ENCODE data around the gene CCDC69. TPM values are rescaled to one million over a fixed set of nuclear protein-coding genes. Genes with fewer than 3 reads are reported as not detected.

Gene CCDC69, protein sequence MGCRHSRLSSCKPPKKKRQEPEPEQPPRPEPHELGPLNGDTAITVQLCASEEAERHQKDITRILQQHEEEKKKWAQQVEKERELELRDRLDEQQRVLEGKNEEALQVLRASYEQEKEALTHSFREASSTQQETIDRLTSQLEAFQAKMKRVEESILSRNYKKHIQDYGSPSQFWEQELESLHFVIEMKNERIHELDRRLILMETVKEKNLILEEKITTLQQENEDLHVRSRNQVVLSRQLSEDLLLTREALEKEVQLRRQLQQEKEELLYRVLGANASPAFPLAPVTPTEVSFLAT
- total RNA-seq (2014; rRNA removed; shearing (Covaris generic)) = 111 and 123 TPM in 2 replicates
- 118 and 119 TPM in 2 replicates for total RNA-seq (2022)
- Bru-seq, nascent RNA = percentile 89 among the genes with signal in this experiment
- BruChase-seq, experiment 1, labeled RNA remaining after a 6-hour chase = percentile 93 among the genes with signal in this experiment
- BruChase-seq, experiment 2, labeled RNA remaining after a 2-hour chase = percentile 88 among the genes with signal in this experiment
- long read RNA-seq, transcript CCDC69-201 (9 exons, 3,451 nt) = major isoform, 154 of 227 reads
- long read RNA-seq, partial matches to known transcripts = 9 of 227 reads
- long read RNA-seq, other reads (novel, unspliced or antisense) = 62 of 227 reads

GRCh38 chr5:151223447-151224264 lies at the start of gene CCDC69:
Gene CCDC69 (minus strand): TSS chr5:151224092. CDS start chr5:151223970, 122 bp downstream.
- peaks cover 35% of the 10 kb centered on the region; the same call in 1 of the 2 replicates for H3K36me3 ChIP-seq (ENCODE audit: insufficient read depth, low read length)
- BruUV-seq (replicated peaks) = TSS peak; percentile 26
- H3K27ac ChIP-seq (ENCODE audit: low read depth, low read length, poor library complexity, severe bottlenecking) = peak within 1 kb of the TSS; percentile 98
- no peaks in the 10 kb centered on the region for H3K9me3 ChIP-seq (ENCODE audit: low read length)
- peak within 1 kb of the TSS; percentile 4; the same call in 1 of the 2 replicates for H2AFZ ChIP-seq (ENCODE audit: low read length)
- H4K20me1 ChIP-seq (ENCODE audit: insufficient read depth, low read length) = peaks cover 5% of the 10 kb centered on the region; the same call in 1 of the 2 replicates
- H3K79me2 ChIP-seq (ENCODE audit: insufficient read depth, low read depth, low read length) = peaks cover 54% of the 10 kb centered on the region
- peak within 1 kb of the TSS; percentile 84 for H3K4me3 ChIP-seq (ENCODE audit: low read depth, low read length, poor library complexity, severe bottlenecking)
- POLR2A ChIA-PET = interaction anchor here (0.7 to 15.6 kb wide), 10 partner anchors 9 to 1616 kb away, joined by 3 to 272 read pairs (median 6); partner anchors contain the start of gene GM2A
- peak; percentile 79 for DNase-seq (ENCODE audit: low spot score)
- intact Hi-C loops (cut with micrococcal nuclease; ENCODE audit: unreplicated experiment) = loop anchor here (1.0 kb wide), 2 partner anchors 9 to 11 kb away; no protein-coding TSS in a partner anchor
- TF ChIP-seq EZH2phosphoT487 (IDR thresholded peaks at IDR 0.05; ENCODE audit: borderline replicate concordance, low read depth, low read length) = no peak
- TF ChIP-seq, protein P1, sequence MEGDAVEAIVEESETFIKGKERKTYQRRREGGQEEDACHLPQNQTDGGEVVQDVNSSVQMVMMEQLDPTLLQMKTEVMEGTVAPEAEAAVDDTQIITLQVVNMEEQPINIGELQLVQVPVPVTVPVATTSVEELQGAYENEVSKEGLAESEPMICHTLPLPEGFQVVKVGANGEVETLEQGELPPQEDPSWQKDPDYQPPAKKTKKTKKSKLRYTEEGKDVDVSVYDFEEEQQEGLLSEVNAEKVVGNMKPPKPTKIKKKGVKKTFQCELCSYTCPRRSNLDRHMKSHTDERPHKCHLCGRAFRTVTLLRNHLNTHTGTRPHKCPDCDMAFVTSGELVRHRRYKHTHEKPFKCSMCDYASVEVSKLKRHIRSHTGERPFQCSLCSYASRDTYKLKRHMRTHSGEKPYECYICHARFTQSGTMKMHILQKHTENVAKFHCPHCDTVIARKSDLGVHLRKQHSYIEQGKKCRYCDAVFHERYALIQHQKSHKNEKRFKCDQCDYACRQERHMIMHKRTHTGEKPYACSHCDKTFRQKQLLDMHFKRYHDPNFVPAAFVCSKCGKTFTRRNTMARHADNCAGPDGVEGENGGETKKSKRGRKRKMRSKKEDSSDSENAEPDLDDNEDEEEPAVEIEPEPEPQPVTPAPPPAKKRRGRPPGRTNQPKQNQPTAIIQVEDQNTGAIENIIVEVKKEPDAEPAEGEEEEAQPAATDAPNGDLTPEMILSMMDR (conservative IDR thresholded peaks at IDR 0.05; ENCODE audit: low read length) = peak; percentile 40
- CTCF ChIA-PET (ENCODE audit: unreplicated experiment) = interaction anchor here (0.6 to 3.4 kb wide), 7 partner anchors 9 to 92 kb away, joined by 3 to 18 read pairs (median 3); no protein-coding TSS in a partner anchor
- no peaks in the 10 kb centered on the region for H3K9me2 ChIP-seq (ENCODE audit: insufficient read depth, low read length)
- H3K4me2 ChIP-seq (ENCODE audit: low read length) = peak within 1 kb of the TSS; percentile 79
- H3K4me1 ChIP-seq (ENCODE audit: insufficient read depth, low read length, poor library complexity, severe bottlenecking) = peaks cover 77% of the 10 kb centered on the region

DNA sequence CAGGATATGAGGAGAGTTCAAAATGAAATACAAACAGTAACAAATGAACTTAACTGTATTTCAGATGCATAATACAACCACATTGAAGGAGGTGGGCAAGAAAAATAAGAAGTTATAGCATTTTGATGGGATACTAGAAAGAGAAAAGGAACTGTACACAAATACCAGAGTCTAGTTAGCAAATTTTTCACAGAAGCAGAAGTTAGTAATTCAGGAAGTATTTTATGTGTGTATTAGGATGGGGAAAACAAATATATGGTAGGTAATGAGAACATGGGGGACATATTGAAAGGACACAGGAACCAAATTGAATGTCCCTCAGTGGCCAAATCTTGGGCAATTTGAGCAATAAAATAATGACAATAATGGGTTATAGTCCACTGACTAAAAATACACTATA lies 47.4 kb upstream of the CCDC69 start:
- H4K20me1 ChIP-seq (ENCODE audit: insufficient read depth, low read length) = no peaks in the 10 kb centered on the region
- BruUV-seq (replicated peaks) = TSS peak; percentile 30
- H3K4me1 ChIP-seq (ENCODE audit: insufficient read depth, low read length, poor library complexity, severe bottlenecking) = no peaks in the 10 kb centered on the region
- ChIA-PET POLR2A (interaction anchor here (1.2 kb wide), 1 partner anchor 14 kb away, joined by 4 read pairs; no protein-coding TSS in a partner anchor), CTCF (ENCODE audit: unreplicated experiment) (no interaction called here)
- H3K79me2 ChIP-seq (ENCODE audit: insufficient read depth, low read depth, low read length) = no peaks in the 10 kb centered on the region
- no peak for DNase-seq (ENCODE audit: low spot score)
- TF ChIP-seq, protein P1 (conservative IDR thresholded peaks at IDR 0.05; ENCODE audit: low read length) = no peak
- no peak for TF ChIP-seq EZH2phosphoT487 (IDR thresholded peaks at IDR 0.05; ENCODE audit: borderline replicate concordance, low read depth, low read length)
- no peaks in the 10 kb centered on the region for H3K9me2 ChIP-seq (ENCODE audit: insufficient read depth, low read length)
- peaks cover 53% of the 10 kb centered on the region for H3K36me3 ChIP-seq (ENCODE audit: insufficient read depth, low read length)
- H3K9me3 ChIP-seq (ENCODE audit: low read length) = no peaks in the 10 kb centered on the region
- H3K4me3 ChIP-seq (ENCODE audit: low read depth, low read length, poor library complexity, severe bottlenecking) = no peak overlapping the region
- intact Hi-C loops (cut with micrococcal nuclease; ENCODE audit: unreplicated experiment) = no loop called here
- no peak overlapping the region for H3K4me2 ChIP-seq (ENCODE audit: low read length)
- H3K27ac ChIP-seq (ENCODE audit: low read depth, low read length, poor library complexity, severe bottlenecking) = no peak overlapping the region
- no peak overlapping the region for H2AFZ ChIP-seq (ENCODE audit: low read length)

Data from OCI-LY7 (cell line).